COLO829 (cell line): Measurements from ENCODE around the gene UVSSA.
A peak's percentile ranks its signal among the peaks of the same experiment; 100 is the strongest.

Experiments
- DNase-seq: peaks from one replicate; pipeline ENCODE4 v3.0.0; 2012; ENCODE audit warnings: low spot score

Gene UVSSA

GRCh38 chr4:1346781-1347409 is at the start of gene UVSSA:
UVSSA (plus strand) TSS chr4:1347208; CDS start chr4:1348092, 884 bp downstream.
- peak; percentile 98 for DNase-seq

GRCh38 chr4:1297456-1298325 is 49.3 kb upstream of the UVSSA start:
- DNase-seq: no peak

GRCh38 chr4:1298461-1298860 is 48.5 kb upstream of the UVSSA start:
- DNase-seq: no peak

- DNase-seq: no peak
Measured at GRCh38 chr4:1299301-1299860, 47.6 kb upstream of the UVSSA start.

- no peak for DNase-seq
Measured at GRCh38 chr4:1300466-1301455, 46.2 kb upstream of the UVSSA start.

GRCh38 chr4:1302159-1302558 is 44.8 kb upstream of the UVSSA start:
- DNase-seq: no peak

- DNase-seq: no peak
Measured at GRCh38 chr4:1305261-1305711, 41.7 kb upstream of the UVSSA start.

GRCh38 chr4:1305781-1306455 is 41.1 kb upstream of the UVSSA start:
- DNase-seq: no peak

GRCh38 chr4:1307951-1308735 is 38.9 kb upstream of the UVSSA start:
- DNase-seq: no peak

GRCh38 chr4:1309261-1310010 is 37.6 kb upstream of the UVSSA start:
- peak; percentile 81 for DNase-seq

- no peak for DNase-seq
Measured at GRCh38 chr4:1310031-1310795, 36.8 kb upstream of the UVSSA start.

- DNase-seq: no peak
Measured at GRCh38 chr4:1310796-1311631, 36.0 kb upstream of the UVSSA start.

GRCh38 chr4:1312821-1313640 is 34.0 kb upstream of the UVSSA start:
- DNase-seq: no peak

GRCh38 chr4:1315306-1315705 is 31.7 kb upstream of the UVSSA start:
- no peak for DNase-seq

- no peak for DNase-seq
Measured at GRCh38 chr4:1315836-1316536, 31.0 kb upstream of the UVSSA start.

- DNase-seq: no peak
Measured at GRCh38 chr4:1316537-1317168, 30.4 kb upstream of the UVSSA start.
